GM12892 (cell line): Measurements from ENCODE around the gene FBN1.

Experiments
- POLR2A ChIP-seq: IDR thresholded peaks from 2 replicates; pipeline ENCODE4 v1.6.1; 2011; ENCODE audit warnings: low read depth, low read length, control low read depth
- POLR2AphosphoS5 ChIP-seq: IDR thresholded peaks from 2 replicates; pipeline ENCODE4 v1.6.1; 2011; ENCODE audit warnings: low read depth, low read length, control low read depth

DNA sequence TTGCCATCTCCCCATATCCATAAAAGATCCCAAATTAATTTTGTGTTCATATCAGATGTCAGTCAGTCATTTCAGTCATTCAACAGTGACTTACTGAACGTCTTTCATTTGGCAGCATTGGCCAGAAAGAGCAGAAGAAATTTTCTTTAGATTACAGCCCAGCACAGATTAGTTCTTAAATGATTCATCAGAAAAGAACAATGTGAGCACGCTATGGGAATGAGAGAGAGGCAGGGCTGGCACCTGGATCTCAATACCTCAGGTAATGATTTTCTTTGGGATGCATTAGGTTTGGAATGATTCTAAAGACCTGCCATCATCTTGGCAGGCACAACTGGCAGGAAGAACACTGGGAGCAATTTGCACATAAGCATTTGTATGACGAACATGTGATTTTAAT, 41.6 kb downstream of the FBN1 start:
- TF ChIP-seq POLR2AphosphoS5: no peak
- TF ChIP-seq POLR2A: no peak
